A549 (cell line): ENCODE measurements around the gene MCOLN3. TPM values are rescaled to one million over a fixed set of nuclear protein-coding genes. Genes with fewer than 3 reads are reported as not detected.

Source experiments
- ATAC-seq, 2 experiments: fragments of 200-7000 bp in 1 of 2; fragments of >200 bp in 1 of 2; cut with Nextera tagmentation in 1 of 2; cut with Tn5 transposase in 1 of 2; 3 replicates each; pipeline versions ENCODE4 v1.8.0 to v1.9.1; 2018 to 2020; ENCODE audit warnings: mild to moderate bottlenecking in 1 of 2, moderate library complexity in 1 of 2
- CTCF ChIA-PET: fragments of 300-600 bp; sonication (Branson Sonifier 250); formaldehyde crosslinking; extraction: SDS; loops from one replicate; lab custom pipeline; 2021; ENCODE audit warnings: antibody characterized with exemption, inconsistent platforms; lab: Yijun Ruan, JAX
- POLR2A ChIA-PET: fragments of 350-600 bp; formaldehyde crosslinking; extraction: SDS; loops from one replicate; lab custom pipeline; 2021; ENCODE audit warnings: antibody characterized with exemption, inconsistent platforms; lab: Yijun Ruan, JAX
- DNase-seq, 2 experiments: peaks; one replicate each; pipeline versions ENCODE4 v3.0.0 to v3.0.0-alpha.2; 2011 to 2016; ENCODE audit warnings: low read depth in 1 of 2, low spot score in 1 of 2
- FAIRE-seq: peaks from 2 replicates; lab custom pipeline; 2011; peaks lifted over from hg19 to GRCh38; lab: Jason Lieb, UNC
- H3K27ac ChIP-seq, 2 experiments: fragments of >200 bp; sonication (Bioruptor Twin); formaldehyde crosslinking; 3 replicates each; pipeline ENCODE4 v1.5.1; 2016 to 2017
- H3K4me1 ChIP-seq: fragments of >200 bp; sonication (Bioruptor Twin); formaldehyde crosslinking; 3 replicates; pipeline ENCODE4 v1.6.1; 2016
- H3K4me2 ChIP-seq: fragments of >200 bp; sonication (Bioruptor Twin); formaldehyde crosslinking; 3 replicates; pipeline ENCODE4 v1.6.1; 2016
- H3K4me3 ChIP-seq: fragments of >200 bp; sonication (Bioruptor Twin); formaldehyde crosslinking; 3 replicates; pipeline ENCODE4 v1.5.1; 2016
- H3K9me3 ChIP-seq: fragments of >200 bp; sonication (Bioruptor Twin); formaldehyde crosslinking; 3 replicates; pipeline ENCODE4 v1.6.1; 2016
- CBX8 ChIP-seq: fragments of 200-600 bp; sonication (generic); IDR thresholded peaks from 2 replicates; pipeline ENCODE4 v1.6.1; 2016
- CHD4 ChIP-seq: fragments of 200-600 bp; sonication (generic); IDR thresholded peaks from 2 replicates; pipeline ENCODE4 v1.6.1; 2016; ENCODE audit warnings: antibody characterized with exemption, mild to moderate bottlenecking, borderline replicate concordance
- EHF ChIP-seq: fragments of 250-450 bp; sonication (Bioruptor Pico); IDR thresholded peaks from 2 replicates; pipeline ENCODE4 v1.5.0; 2020; ENCODE audit warnings: mild to moderate bottlenecking
- EP300 ChIP-seq, 2 experiments: fragments of >200 bp; sonication (Bioruptor Twin); formaldehyde crosslinking; IDR thresholded peaks; 2 replicates in 1 of 2; 3 replicates in 1 of 2; pipeline ENCODE4 v1.6.1; 2016 to 2017
- ESRRA ChIP-seq: fragments of 150-350 bp; IDR thresholded peaks from 2 replicates; pipeline ENCODE4 v1.6.1; 2014; ENCODE audit warnings: mild to moderate bottlenecking, low read length, borderline replicate concordance
- FOSB ChIP-seq: fragments of 250-450 bp; sonication (Bioruptor Pico); IDR thresholded peaks from 2 replicates; pipeline ENCODE4 v1.5.0; 2020; ENCODE audit warnings: mild to moderate bottlenecking, moderate library complexity
- FOXS1 ChIP-seq: fragments of 250-450 bp; sonication (Bioruptor Pico); IDR thresholded peaks from 2 replicates; pipeline ENCODE4 v1.5.0; 2020; ENCODE audit warnings: mild to moderate bottlenecking, moderate library complexity
- HOXB13 ChIP-seq: fragments of 250-450 bp; sonication (Bioruptor Pico); IDR thresholded peaks from 2 replicates; pipeline ENCODE4 v1.5.0; 2020; ENCODE audit warnings: low read depth, mild to moderate bottlenecking, moderate library complexity
- JUN ChIP-seq, 2 experiments: fragments of >200 bp; sonication (Bioruptor Twin); formaldehyde crosslinking; IDR thresholded peaks; 2 replicates in 1 of 2; 3 replicates in 1 of 2; pipeline ENCODE4 v1.6.1; 2016 to 2017
- KDM5A ChIP-seq: fragments of 200-600 bp; sonication (generic); IDR thresholded peaks from 2 replicates; pipeline ENCODE4 v1.6.1; 2016; ENCODE audit warnings: antibody characterized with exemption, mild to moderate bottlenecking
- MAFK ChIP-seq: fragments of 450-650 bp; IDR thresholded peaks from 2 replicates; pipeline ENCODE4 v1.6.1; 2014; ENCODE audit not compliant: partially characterized antibody
- NPAS2 ChIP-seq: fragments of 250-450 bp; sonication (Bioruptor Pico); IDR thresholded peaks from 2 replicates; pipeline ENCODE4 v1.8.0; 2022; ENCODE audit warnings: mild to moderate bottlenecking, moderate library complexity, borderline replicate concordance
- PHF8 ChIP-seq: fragments of 200-600 bp; sonication (generic); IDR thresholded peaks from 2 replicates; pipeline ENCODE4 v1.6.1; 2016; ENCODE audit warnings: low read depth, mild to moderate bottlenecking, antibody characterized with exemption, moderate library complexity, borderline replicate concordance
- RAD21 ChIP-seq, 2 experiments: fragments of >200 bp in 1 of 2; sonication (Bioruptor Twin) in 1 of 2; formaldehyde crosslinking in 1 of 2; IDR thresholded peaks in 1 of 2; conservative IDR thresholded peaks in 1 of 2; 2 replicates in 1 of 2; 3 replicates in 1 of 2; pipeline ENCODE4 v1.6.1; 2012 to 2018; ENCODE audit warnings: inconsistent platforms in 1 of 2
- RCOR1 ChIP-seq: fragments of 150-350 bp; IDR thresholded peaks from 2 replicates; pipeline ENCODE4 v1.6.1; 2014; ENCODE audit warnings: antibody characterized with exemption, low read length, low read depth
- RNF2 ChIP-seq: fragments of 200-600 bp; sonication (generic); IDR thresholded peaks from 2 replicates; pipeline ENCODE4 v1.6.1; 2016; ENCODE audit warnings: low read depth, mild to moderate bottlenecking, antibody characterized with exemption, moderate library complexity, borderline replicate concordance
- SREBF2 ChIP-seq: fragments of 450-650 bp; IDR thresholded peaks from 2 replicates; pipeline ENCODE4 v1.6.1; 2014; ENCODE audit warnings: mild to moderate bottlenecking, moderate library complexity
- TP53 ChIP-seq: fragments of 250-450 bp; sonication (Bioruptor Pico); IDR thresholded peaks from 2 replicates; pipeline ENCODE4 v1.5.0; 2021; ENCODE audit warnings: mild to moderate bottlenecking, moderate library complexity
- ZNF302 ChIP-seq: fragments of 250-450 bp; sonication (Bioruptor Pico); IDR thresholded peaks from 2 replicates; pipeline ENCODE4 v1.9.0; 2021; ENCODE audit warnings: inconsistent platforms, mild to moderate bottlenecking, moderate library complexity
- ZSCAN20 ChIP-seq: fragments of 250-450 bp; sonication (Bioruptor Pico); IDR thresholded peaks from 2 replicates; pipeline ENCODE4 v1.8.0; 2022; ENCODE audit warnings: mild to moderate bottlenecking, moderate library complexity
- WGBS: methylation state at CpG from one replicate; pipeline ENCODE4 v1.1.6; 2017; ENCODE audit errors: missing lambda C conversion rate; 5-methylcytosine and 5-hydroxymethylcytosine counted together
- polyA plus RNA-seq, 4 experiments: library from polyadenylated mRNA; depleted of rRNA in 3 of 4; stranded (reverse); fragments of >200 nt; fragmentation: RNase III in 1 of 4; extraction: RNeasy Plus Mini Kit Qiagen cat#74134 plus additional on column Dnase treatment in 1 of 4; gene quantifications; 2 replicates in 3 of 4; 3 replicates in 1 of 4; pipeline ENCODE4 v1.2.3, GENCODE V29; 2011 to 2017
- TF ChIP-seq, protein P1 (sequence below): fragments of 250-450 bp; sonication (Bioruptor Pico); IDR thresholded peaks from 2 replicates; pipeline ENCODE4 v1.5.0; 2021; ENCODE audit warnings: mild to moderate bottlenecking, moderate library complexity, borderline replicate concordance
- TF ChIP-seq, protein P2 (sequence below): IDR thresholded peaks from 2 replicates; pipeline ENCODE4 v1.6.1; 2012
- TF ChIP-seq, protein P3 (sequence below): fragments of >200 bp; sonication (Bioruptor Twin); formaldehyde crosslinking; IDR thresholded peaks from 3 replicates; pipeline ENCODE4 v1.5.1; 2016
- TF ChIP-seq, protein P4 (sequence below): fragments of 200-600 bp; sonication (generic); IDR thresholded peaks from 2 replicates; pipeline ENCODE4 v1.6.1; 2016; ENCODE audit warnings: antibody characterized with exemption, mild to moderate bottlenecking, moderate library complexity
- TF ChIP-seq, protein P5 (sequence below): fragments of >200 bp; sonication (Bioruptor Twin); formaldehyde crosslinking; IDR thresholded peaks from 3 replicates; pipeline ENCODE4 v1.6.1; 2016

MCOLN3 gene
- polyA plus RNA-seq, 2 of the 4 experiments (the other 2 are of a cell fraction): 4.2 to 6.7 TPM

DNA sequence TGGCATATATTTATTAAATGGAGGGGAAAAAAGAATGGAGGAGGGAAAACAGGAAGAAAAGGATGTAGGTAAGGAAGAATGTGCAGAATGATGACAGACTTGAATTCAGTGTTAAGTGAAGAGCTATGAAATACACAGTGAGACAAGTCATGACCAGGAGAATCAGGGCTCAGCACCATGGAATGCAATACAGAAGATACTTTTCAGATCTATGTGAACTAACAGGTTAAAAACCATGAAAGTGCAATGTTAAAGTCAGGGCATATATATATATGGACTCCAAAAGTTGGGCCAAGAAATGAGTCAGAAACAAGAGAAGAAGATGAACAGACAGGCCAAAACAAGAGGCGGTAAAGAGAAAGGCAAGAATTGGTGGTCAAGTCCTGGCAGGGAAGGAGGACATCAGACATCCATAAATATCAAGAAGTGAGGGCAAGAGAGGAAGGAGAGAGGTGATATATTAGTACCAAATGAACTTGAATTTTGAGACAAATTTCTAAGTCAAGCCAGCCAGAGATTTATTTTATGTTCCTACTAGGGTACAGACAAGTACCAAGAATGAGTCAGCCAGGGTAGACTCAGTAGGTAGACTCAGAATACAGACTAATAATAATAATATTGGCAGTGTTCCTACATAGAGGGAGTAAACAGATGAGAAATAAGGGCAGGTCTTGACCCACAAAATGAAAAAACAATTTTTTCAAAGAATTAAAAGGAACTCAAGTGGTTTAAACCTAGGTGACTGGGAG lies 39.5 kb upstream of the MCOLN3 start:
- POLR2A ChIA-PET: no interaction called here
- TF ChIP-seq RCOR1 (no peak), MAFK (no peak), ESRRA (no peak), ZSCAN20 (CRISPR knock-in tag) (no peak), EHF (CRISPR knock-in tag) (no peak), CHD4 (no peak), PHF8 (no peak), EP300 (IDR thresholded peaks at IDR 0.05) (no peak), SREBF2 (no peak), CBX8 (no peak), RNF2 (no peak), FOXS1 (CRISPR knock-in tag) (no peak)
- TF ChIP-seq, protein P1, sequence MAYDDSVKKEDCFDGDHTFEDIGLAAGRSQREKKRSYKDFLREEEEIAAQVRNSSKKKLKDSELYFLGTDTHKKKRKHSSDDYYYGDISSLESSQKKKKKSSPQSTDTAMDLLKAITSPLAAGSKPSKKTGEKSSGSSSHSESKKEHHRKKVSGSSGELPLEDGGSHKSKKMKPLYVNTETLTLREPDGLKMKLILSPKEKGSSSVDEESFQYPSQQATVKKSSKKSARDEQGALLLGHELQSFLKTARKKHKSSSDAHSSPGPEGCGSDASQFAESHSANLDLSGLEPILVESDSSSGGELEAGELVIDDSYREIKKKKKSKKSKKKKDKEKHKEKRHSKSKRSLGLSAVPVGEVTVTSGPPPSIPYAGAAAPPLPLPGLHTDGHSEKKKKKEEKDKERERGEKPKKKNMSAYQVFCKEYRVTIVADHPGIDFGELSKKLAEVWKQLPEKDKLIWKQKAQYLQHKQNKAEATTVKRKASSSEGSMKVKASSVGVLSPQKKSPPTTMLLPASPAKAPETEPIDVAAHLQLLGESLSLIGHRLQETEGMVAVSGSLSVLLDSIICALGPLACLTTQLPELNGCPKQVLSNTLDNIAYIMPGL (CRISPR knock-in tag): no peak
- TF ChIP-seq, protein P2, sequence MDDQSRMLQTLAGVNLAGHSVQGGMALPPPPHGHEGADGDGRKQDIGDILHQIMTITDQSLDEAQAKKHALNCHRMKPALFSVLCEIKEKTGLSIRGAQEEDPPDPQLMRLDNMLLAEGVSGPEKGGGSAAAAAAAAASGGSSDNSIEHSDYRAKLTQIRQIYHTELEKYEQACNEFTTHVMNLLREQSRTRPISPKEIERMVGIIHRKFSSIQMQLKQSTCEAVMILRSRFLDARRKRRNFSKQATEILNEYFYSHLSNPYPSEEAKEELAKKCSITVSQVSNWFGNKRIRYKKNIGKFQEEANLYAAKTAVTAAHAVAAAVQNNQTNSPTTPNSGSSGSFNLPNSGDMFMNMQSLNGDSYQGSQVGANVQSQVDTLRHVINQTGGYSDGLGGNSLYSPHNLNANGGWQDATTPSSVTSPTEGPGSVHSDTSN: no peak

DNA sequence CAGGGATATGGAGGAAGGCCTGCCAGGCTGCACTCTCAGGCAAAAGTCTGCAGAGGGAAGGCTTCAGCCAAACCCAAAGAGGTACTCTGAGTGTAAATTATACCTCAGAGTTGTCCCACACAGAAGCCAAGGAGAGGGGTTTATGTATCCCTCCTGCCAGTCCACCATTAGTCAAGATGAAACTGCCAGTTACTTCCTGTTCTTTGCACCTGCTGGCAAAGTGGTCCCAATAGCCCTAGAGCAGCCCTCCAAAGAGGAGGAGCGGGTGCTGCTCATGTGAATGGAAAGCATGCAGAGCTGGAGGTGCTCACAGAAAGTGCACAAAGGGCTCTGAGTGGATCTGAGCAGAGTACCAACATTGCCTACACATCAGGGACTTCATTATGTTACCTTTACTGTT lies 37.1 kb upstream of the MCOLN3 start:
- 85% methylated on average over 1 of the region's 1 CpG for WGBS
- Histone ChIP-seq H3K27ac (no peak overlapping the region), H3K9me3 (no peaks in the 10 kb centered on the region), H3K4me3 (no peak overlapping the region), H3K4me2 (no peak overlapping the region), H3K4me1 (no peaks in the 10 kb centered on the region)
- POLR2A ChIA-PET: no interaction called here
- no peak for ATAC-seq
- TF ChIP-seq EHF (CRISPR knock-in tag) (no peak), TP53 (CRISPR knock-in tag) (no peak), RAD21 (conservative IDR thresholded peaks at IDR 0.05 in 1 of 2, IDR thresholded peaks at IDR 0.05 in 1 of 2) (no peak), JUN (IDR thresholded peaks at IDR 0.05) (no peak), ZNF302 (no peak), KDM5A (no peak), NPAS2 (CRISPR knock-in tag) (no peak), FOSB (no peak), RCOR1 (no peak), HOXB13 (CRISPR knock-in tag) (no peak), MAFK (no peak), PHF8 (no peak), CBX8 (no peak)
- TF ChIP-seq, protein P3, sequence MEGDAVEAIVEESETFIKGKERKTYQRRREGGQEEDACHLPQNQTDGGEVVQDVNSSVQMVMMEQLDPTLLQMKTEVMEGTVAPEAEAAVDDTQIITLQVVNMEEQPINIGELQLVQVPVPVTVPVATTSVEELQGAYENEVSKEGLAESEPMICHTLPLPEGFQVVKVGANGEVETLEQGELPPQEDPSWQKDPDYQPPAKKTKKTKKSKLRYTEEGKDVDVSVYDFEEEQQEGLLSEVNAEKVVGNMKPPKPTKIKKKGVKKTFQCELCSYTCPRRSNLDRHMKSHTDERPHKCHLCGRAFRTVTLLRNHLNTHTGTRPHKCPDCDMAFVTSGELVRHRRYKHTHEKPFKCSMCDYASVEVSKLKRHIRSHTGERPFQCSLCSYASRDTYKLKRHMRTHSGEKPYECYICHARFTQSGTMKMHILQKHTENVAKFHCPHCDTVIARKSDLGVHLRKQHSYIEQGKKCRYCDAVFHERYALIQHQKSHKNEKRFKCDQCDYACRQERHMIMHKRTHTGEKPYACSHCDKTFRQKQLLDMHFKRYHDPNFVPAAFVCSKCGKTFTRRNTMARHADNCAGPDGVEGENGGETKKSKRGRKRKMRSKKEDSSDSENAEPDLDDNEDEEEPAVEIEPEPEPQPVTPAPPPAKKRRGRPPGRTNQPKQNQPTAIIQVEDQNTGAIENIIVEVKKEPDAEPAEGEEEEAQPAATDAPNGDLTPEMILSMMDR: no peak
- TF ChIP-seq, protein P4, sequence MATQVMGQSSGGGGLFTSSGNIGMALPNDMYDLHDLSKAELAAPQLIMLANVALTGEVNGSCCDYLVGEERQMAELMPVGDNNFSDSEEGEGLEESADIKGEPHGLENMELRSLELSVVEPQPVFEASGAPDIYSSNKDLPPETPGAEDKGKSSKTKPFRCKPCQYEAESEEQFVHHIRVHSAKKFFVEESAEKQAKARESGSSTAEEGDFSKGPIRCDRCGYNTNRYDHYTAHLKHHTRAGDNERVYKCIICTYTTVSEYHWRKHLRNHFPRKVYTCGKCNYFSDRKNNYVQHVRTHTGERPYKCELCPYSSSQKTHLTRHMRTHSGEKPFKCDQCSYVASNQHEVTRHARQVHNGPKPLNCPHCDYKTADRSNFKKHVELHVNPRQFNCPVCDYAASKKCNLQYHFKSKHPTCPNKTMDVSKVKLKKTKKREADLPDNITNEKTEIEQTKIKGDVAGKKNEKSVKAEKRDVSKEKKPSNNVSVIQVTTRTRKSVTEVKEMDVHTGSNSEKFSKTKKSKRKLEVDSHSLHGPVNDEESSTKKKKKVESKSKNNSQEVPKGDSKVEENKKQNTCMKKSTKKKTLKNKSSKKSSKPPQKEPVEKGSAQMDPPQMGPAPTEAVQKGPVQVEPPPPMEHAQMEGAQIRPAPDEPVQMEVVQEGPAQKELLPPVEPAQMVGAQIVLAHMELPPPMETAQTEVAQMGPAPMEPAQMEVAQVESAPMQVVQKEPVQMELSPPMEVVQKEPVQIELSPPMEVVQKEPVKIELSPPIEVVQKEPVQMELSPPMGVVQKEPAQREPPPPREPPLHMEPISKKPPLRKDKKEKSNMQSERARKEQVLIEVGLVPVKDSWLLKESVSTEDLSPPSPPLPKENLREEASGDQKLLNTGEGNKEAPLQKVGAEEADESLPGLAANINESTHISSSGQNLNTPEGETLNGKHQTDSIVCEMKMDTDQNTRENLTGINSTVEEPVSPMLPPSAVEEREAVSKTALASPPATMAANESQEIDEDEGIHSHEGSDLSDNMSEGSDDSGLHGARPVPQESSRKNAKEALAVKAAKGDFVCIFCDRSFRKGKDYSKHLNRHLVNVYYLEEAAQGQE: no peak
- TF ChIP-seq, protein P5, sequence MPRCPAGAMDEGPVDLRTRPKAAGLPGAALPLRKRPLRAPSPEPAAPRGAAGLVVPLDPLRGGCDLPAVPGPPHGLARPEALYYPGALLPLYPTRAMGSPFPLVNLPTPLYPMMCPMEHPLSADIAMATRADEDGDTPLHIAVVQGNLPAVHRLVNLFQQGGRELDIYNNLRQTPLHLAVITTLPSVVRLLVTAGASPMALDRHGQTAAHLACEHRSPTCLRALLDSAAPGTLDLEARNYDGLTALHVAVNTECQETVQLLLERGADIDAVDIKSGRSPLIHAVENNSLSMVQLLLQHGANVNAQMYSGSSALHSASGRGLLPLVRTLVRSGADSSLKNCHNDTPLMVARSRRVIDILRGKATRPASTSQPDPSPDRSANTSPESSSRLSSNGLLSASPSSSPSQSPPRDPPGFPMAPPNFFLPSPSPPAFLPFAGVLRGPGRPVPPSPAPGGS: no peak
- FAIRE-seq: no peak
- CTCF ChIA-PET: interaction anchor here (1.5 kb wide), 1 partner anchor 141 kb away, joined by 6 read pairs; no protein-coding TSS in a partner anchor
- no peak for DNase-seq

More for the DNA sequence above, 39.5 kb upstream of the MCOLN3 start:
- H3K4me2 ChIP-seq: no peak overlapping the region
- H3K4me1 ChIP-seq: no peaks in the 10 kb centered on the region
- H3K4me3 ChIP-seq: no peak overlapping the region
- no peak for DNase-seq
- CTCF ChIA-PET: no interaction called here
- H3K9me3 ChIP-seq: no peaks in the 10 kb centered on the region
- 86% methylated on average over 1 of the region's 1 CpG for WGBS
- ATAC-seq: no peak
- no peak overlapping the region for H3K27ac ChIP-seq
- no peak for FAIRE-seq
